ENCODE measurements around the gene RNU1-1.
"Not testable (repeated sequence)": the region's sequence is repeated elsewhere in the genome, so short reads cannot be mapped to it uniquely, and the experiment has no call there.

Gene RNU1-1

DNA sequence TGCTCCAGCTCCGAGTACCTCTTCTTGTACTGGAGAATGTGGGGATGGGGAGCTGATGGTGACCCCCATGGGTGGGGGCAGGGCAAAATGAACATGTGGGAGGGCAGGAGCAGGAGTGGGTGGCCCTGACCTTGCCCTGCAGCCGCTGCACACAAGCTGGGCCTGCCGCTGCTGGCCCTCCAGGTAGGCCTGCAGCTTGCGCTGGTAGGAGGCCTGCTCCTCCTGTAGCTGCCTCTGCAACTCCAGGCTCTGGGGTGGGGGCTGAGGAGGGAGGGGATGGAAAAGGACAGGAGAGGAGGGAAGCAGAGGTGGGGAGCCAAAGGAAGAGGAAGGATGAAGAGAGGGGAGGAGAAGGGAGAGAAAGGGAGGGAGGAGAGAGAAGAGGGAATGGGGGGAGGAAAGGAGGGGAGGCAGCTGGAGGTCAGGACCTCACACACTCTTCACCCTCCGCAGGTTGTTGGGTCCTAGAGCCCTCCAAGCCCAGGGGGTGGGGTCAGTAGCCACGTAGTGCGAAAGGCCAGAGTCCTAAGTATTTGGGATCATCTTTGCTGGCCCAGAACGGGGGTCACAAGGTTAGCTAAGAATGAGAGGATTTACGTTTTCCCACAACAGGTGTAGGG lies 22.9 kb downstream of the RNU1-1 start:
- H3K4me1 Mint-ChIP-seq, result peaks cover 5 to 16% of the 10 kb centered on the region in 2 donors

DNA sequence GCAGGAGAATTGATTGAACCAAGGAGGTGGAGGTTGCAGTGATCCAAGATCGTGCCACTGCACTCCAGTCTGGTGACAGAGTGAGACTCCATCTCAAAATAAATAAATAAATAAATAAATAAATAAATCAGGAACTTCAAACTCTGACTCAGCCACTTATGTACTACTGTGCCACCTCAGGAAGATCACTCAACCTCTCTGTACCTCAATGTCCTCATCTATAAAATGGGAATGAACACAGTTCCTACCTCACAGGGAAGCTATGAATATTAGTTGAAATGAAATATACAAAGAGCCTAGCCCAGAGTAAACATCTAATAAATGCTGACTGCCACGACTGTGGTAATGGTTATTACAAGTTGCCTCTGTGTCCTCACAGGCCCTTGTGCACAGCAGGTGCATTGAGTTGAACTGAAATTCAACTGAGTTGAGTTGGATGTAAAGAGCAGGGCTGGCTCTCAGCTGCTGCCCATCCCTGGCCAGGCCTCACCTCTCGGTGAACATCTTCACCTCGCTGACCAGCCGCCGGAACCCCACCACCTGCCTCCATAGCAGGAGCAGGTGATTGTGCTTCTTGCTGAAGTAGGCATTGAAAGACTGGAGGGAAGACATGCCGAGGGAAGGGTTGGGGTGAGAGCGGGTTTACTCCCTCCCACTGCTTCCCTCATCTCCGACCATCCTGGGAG lies 24.7 kb downstream of the RNU1-1 start:
- H3K27ac Mint-ChIP-seq; ATAC-seq (replicated peaks); DNase-seq; H3K4me3 Mint-ChIP-seq; H3K27me3 Mint-ChIP-seq; H3K9me3 Mint-ChIP-seq; H3K36me3 Mint-ChIP-seq: not testable (repeated sequence)
- peaks cover 5 to 11% of the 10 kb centered on the region in 2 donors for H3K4me1 Mint-ChIP-seq

More for the DNA sequence above, 22.9 kb downstream of the RNU1-1 start:
- Mint-ChIP-seq H3K27me3 (no peaks in the 10 kb centered on the region), H3K9me3 (no peaks in the 10 kb centered on the region), H3K27ac (no peak overlapping the region), H3K36me3 (peaks cover 2 to 4% of the 10 kb centered on the region in 2 donors), H3K4me3 (no peak overlapping the region)
- no peak for DNase-seq
- ATAC-seq (replicated peaks), result no peak

DNA sequence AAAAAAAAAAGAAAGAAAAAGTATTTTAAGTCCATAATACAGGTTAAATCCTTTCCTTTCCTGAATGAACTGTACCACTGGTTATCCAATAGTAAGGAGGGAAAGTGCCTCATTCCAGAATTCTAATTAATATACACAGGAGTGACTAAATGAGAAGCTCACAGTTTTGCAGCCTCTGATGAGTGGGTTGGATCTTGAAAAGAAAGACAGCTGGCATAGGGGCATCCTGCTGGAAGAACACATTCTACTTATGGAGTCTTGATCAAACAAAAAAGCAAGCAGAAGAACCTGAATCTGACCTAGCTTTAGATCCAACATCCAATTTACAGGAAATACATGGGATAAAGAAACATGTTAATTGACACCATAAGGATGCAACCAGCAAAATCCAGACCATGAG lies 27.1 kb downstream of the RNU1-1 start:
- H3K27ac Mint-ChIP-seq; H3K27me3 Mint-ChIP-seq; H3K9me3 Mint-ChIP-seq; H3K4me1 Mint-ChIP-seq; DNase-seq; H3K4me3 Mint-ChIP-seq; ATAC-seq (replicated peaks): not testable (repeated sequence)
- H3K36me3 Mint-ChIP-seq, result peaks cover 13 to 15% of the 10 kb centered on the region in 2 donors

DNA sequence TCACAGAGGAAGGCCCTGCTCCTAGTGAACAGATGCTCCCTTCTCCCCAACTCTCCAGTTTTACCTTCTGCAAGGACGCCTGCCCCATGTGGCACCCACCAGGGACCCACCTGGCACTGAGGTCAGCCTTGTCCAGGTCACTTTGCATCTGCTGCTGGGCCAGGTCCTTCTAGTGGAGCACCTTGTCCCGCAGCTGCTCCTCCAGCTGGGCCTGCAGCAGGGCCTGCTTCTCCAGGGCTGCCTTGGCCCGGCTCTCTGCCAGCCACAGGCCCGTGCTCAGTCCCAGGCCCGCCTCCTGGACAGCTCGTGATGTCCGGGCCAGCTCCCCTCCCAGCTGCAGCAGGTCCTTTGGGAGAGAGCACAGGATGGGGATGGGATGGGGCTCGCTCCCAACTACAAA lies 27.8 kb downstream of the RNU1-1 start:
- peaks cover 12 to 15% of the 10 kb centered on the region in 2 donors for H3K36me3 Mint-ChIP-seq
- not testable (repeated sequence) for DNase-seq; ATAC-seq (replicated peaks); H3K9me3 Mint-ChIP-seq; H3K4me3 Mint-ChIP-seq; H3K27ac Mint-ChIP-seq; H3K27me3 Mint-ChIP-seq; H3K4me1 Mint-ChIP-seq

DNA sequence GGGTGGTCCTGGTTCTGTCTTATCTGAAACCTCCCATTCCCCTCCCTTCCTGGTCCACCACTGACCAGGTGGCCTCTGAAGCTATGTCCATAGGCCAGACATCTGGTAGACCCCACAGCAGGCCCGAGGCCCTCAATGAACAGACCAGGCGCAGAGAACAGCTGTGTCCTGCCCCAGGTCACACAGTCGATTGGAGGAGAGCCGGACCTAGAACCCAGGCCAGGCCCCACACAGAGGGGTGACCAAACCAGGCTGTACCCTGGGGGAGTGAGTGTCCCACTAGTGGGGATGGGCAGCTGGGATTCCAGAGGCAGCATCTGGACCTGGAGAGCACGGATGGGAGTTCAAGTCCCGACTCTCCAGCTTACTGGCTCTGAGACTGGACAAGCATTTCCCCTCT lies 29.2 kb downstream of the RNU1-1 start:
- H3K9me3 Mint-ChIP-seq, result no peaks in the 10 kb centered on the region
- no peak overlapping the region for H3K4me3 Mint-ChIP-seq
- no peaks in the 10 kb centered on the region for H3K27me3 Mint-ChIP-seq
- H3K36me3 Mint-ChIP-seq, result peaks cover 14 to 20% of the 10 kb centered on the region in 2 donors
- ATAC-seq (replicated peaks), result no peak
- peak overlapping the region; percentile 51 for H3K27ac Mint-ChIP-seq
- no peaks in the 10 kb centered on the region for H3K4me1 Mint-ChIP-seq
- no peak for DNase-seq

DNA sequence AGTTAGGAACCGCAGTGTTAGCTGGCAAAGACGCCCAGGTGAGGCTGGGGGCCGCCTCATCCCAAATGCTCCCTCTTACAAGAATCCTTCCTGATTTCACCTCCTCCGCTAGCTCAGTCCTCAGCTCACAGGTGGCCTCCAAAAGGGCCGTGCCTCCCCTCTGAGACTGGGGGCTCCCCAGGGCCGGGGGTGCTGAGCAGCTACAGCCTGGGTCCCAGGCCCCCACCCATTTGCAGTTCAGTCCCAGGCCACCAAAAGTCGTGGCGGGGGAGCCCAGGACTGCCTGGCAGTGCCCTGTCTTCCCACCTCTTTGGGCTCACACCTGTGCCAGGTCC lies 29.6 kb downstream of the RNU1-1 start:
- H3K27me3 Mint-ChIP-seq, result no peaks in the 10 kb centered on the region
- no peak for DNase-seq
- peak overlapping the region in 1 of 2 donors; percentile 28 for H3K4me3 Mint-ChIP-seq
- no peaks in the 10 kb centered on the region for H3K4me1 Mint-ChIP-seq
- no peak overlapping the region for H3K27ac Mint-ChIP-seq
- no peak for ATAC-seq (replicated peaks)
- no peaks in the 10 kb centered on the region for H3K9me3 Mint-ChIP-seq
- peaks cover 14 to 20% of the 10 kb centered on the region in 2 donors for H3K36me3 Mint-ChIP-seq

DNA sequence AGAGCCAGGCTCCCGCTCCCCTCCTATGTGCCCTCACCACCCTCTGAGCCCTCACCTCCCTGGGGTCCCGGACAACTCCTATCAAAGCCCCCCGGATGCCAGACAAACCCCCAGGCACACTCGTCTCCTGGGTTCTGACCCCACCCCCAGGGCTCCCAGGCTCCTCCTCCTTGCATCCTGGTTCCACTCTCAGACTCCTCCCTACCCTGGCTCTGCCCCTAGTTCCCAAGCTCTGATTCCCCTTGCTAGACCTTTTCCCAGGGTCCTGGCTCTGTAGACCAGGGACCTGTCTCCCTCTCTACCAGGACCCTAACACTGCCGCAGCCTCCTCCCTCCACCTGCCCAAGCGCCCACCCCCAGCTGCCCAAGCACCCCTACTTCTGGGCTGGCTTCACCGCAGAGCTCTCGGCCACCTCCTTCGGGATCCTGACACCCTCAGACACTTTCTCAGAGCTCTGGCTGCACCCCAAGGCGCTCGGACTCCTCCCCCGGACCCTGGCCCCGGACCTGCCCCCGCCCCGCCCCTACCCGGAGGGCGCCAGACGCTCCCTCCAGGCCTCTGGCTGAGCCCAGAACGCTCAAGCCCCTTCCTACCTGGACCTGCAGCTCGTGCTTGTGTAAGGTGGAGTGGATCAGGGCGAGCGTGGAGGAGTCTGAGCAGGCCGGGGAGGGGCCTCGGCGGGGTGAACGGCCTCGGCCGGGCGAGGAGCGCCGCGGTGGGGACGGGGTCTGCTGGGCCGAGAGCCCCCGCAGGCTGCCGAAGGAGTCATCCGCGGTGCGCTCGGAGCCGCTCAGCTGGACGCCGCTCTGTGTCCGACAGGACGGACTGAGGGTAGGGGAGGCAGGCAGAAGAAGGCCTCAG lies 30.2 kb downstream of the RNU1-1 start:
- not testable (repeated sequence) for ATAC-seq (replicated peaks); H3K4me1 Mint-ChIP-seq; H3K27ac Mint-ChIP-seq; DNase-seq; H3K9me3 Mint-ChIP-seq; H3K4me3 Mint-ChIP-seq; H3K27me3 Mint-ChIP-seq
- peaks cover 15 to 20% of the 10 kb centered on the region in 2 donors for H3K36me3 Mint-ChIP-seq

DNA sequence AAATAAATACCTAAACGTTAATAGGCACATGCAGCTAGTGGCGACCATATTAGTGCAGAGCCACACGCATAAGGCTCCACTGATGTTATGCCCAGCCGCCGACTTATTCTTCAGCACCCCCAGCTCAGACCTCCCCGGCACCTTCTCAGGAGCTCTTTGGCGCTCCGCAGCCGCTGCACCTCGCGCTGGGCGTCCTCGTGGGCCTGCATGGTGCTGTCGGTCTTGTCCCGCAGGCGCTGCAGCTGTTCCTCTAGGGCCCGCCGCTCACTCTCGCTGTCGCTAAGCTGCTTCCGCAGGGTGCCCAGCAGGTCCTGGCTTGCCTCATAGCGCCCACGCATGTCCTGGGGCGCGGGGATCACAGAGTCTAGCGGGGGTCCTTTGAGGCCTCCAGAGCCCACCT lies 30.9 kb downstream of the RNU1-1 start:
- not testable (repeated sequence) for ATAC-seq (replicated peaks); DNase-seq; H3K27ac Mint-ChIP-seq; H3K4me3 Mint-ChIP-seq; H3K27me3 Mint-ChIP-seq; H3K4me1 Mint-ChIP-seq; H3K9me3 Mint-ChIP-seq
- H3K36me3 Mint-ChIP-seq, result peaks cover 19 to 20% of the 10 kb centered on the region in 2 donors

DNA sequence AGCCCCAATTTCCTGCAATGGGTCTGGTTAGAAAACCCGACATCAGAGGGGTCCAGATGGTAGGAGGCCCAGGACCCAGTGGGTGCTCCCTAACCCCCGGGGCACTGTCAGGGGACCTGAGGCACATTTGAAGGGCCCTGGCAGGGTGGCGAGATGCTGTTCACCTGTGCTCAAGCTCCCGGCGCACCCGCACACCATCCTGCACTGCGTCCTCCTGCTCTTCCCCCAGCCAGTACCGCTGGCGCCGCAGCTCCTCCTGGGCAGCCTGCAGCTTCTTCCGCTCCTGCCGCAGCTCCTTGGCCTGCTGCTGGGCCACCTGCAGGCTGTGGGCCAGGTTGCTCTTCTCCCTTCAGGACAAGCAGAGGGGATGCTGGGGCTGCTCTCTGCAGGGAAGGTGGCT lies 36.0 kb downstream of the RNU1-1 start:
- no peak for ATAC-seq (replicated peaks)
- H3K27ac Mint-ChIP-seq, result no peak overlapping the region
- H3K4me3 Mint-ChIP-seq, result no peak overlapping the region
- no peaks in the 10 kb centered on the region for H3K27me3 Mint-ChIP-seq
- DNase-seq, result no peak
- H3K4me1 Mint-ChIP-seq, result peaks cover 0 to 5% of the 10 kb centered on the region in 2 donors
- H3K9me3 Mint-ChIP-seq, result no peaks in the 10 kb centered on the region
- peaks cover 29 to 37% of the 10 kb centered on the region in 2 donors for H3K36me3 Mint-ChIP-seq

DNA sequence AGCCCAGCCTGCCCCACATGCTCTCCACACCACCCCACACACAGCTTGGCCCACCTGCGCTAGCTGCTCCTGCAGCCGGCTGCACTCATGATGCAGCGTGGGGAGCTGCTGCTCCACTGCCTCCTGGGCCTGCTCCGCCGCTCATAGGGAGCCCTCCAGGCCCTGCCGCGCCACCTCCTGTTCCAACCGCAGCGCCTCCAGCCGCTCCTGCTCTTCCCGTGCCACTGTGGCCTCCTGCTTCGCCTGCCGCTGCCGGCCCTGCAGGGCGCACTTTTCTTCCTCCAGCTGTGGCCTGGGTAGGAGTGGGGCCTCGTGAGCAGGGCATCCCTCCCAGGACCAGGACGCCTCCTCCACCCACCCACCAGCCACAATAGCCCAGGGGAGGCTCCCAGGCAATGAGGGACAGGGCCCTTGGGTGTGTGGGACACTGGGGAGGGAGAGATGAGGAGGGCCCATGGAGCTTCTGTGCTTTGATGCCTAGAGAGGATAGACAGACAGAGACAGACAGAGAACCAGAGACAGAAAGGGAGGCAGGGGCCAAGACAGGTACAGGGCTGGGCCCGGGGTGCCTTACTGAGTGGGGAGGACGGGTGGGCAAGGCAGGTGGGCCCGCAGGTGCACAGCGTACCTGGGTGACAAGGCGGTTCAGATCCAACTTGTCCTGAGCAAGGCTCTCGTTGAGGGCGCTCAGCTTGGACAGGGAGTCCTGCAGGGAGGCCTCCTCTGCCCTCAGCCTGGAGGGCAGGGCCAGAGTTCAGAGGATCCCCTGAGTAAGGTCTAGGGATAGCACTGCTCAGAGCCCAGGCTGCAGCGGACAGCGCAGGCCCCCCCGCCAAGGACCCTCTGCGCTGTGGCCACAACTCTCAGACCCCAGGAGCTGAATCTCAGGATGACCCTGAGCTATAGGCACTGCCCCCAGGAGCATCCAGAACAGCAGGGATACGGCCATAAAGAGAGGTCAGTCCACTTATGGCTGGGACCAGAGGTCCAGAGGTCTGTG lies 38.0 kb downstream of the RNU1-1 start:
- H3K27me3 Mint-ChIP-seq; ATAC-seq (replicated peaks); DNase-seq; H3K4me1 Mint-ChIP-seq; H3K4me3 Mint-ChIP-seq; H3K9me3 Mint-ChIP-seq: not testable (repeated sequence)
- H3K36me3 Mint-ChIP-seq, result peaks cover 31 to 42% of the 10 kb centered on the region in 2 donors
- H3K27ac Mint-ChIP-seq, result peak overlapping the region; percentile 1

DNA sequence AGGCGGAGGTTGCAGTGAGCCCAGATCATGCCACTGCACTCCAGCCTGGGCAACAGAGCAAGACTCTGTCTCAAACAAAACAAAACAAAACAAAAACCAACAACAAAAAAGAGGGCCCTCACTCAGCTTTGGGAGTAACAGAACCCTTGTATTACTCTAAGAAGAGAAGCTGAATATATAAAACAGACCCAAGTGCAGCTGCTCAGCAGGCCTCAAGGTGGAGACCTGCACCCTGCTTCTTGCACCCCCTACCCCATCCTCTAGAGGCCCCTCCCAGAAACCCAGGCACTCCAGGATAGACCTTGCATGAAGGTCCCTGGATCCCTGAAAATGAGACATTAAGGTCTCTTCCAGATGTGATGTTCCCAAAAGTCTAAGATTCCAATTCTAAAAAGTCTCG lies 39.2 kb downstream of the RNU1-1 start:
- H3K27me3 Mint-ChIP-seq, H3K27ac Mint-ChIP-seq, H3K4me3 Mint-ChIP-seq, H3K9me3 Mint-ChIP-seq, DNase-seq, H3K4me1 Mint-ChIP-seq: not testable (repeated sequence)
- peak in 1 of 2 donors; percentile 33 for ATAC-seq (replicated peaks)
- peaks cover 26 to 39% of the 10 kb centered on the region in 2 donors for H3K36me3 Mint-ChIP-seq

DNA sequence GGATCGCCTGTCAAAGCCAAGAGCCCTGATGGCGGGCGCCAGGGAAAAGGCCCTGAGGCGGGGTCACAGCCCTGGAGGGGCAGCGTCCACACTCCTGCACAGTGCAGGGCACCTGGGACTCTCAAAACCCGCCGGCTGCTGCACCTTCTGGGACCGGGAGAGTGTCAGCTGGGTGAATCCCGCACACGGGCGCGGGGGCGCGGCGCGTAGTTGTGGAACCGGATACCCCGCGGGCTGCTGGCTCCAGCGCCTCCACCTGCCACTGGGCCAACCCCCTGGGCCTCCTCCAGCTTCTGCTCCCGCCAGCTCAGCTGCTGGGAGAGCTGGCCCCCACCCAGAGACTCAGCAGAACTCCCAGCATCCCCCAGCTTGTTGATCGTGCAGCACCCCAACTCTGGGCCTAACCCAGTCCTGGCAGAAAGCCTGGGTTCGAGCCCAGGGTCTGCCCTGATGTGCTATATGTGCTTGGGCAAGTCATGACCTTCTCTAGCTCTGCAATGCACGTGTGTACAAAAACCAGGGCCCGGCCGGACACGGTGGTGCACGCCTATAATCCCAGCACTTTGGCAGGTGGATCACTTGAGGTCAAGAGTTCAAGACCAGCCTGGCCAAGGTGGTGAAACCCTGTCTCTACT lies 39.8 kb downstream of the RNU1-1 start:
- H3K9me3 Mint-ChIP-seq, result no peaks in the 10 kb centered on the region
- H3K36me3 Mint-ChIP-seq, result peaks cover 26 to 39% of the 10 kb centered on the region in 2 donors
- ATAC-seq (replicated peaks) (no peak), DNase-seq (no peak)
- peaks cover 0 to 6% of the 10 kb centered on the region in 2 donors for H3K4me1 Mint-ChIP-seq
- no peaks in the 10 kb centered on the region for H3K27me3 Mint-ChIP-seq
- H3K4me3 Mint-ChIP-seq, result no peak overlapping the region
- H3K27ac Mint-ChIP-seq, result no peak overlapping the region

DNA sequence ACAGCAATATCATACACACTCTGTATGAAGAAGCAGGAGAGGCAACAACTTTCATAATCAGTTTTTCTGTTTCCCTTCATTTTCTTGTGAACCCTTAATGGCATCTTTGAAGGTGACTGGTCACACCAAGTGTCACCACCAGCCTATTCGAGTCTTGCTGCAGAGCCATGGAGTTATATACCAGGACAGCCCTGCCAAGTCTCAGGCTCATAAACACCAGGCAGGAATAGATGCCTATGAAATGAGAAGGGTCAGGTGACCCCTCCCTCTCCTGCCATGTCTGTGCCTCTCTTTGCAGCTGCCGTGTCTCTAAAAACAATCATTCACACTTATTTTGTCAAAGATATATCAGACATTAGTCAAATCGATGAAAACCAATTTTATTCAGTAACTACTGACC lies 45.5 kb downstream of the RNU1-1 start:
- DNase-seq, result no peak
- Mint-ChIP-seq H3K27me3 (no peaks in the 10 kb centered on the region), H3K4me1 (peaks cover 9 to 11% of the 10 kb centered on the region in 2 donors), H3K27ac (no peak overlapping the region), H3K4me3 (no peak overlapping the region), H3K9me3 (no peaks in the 10 kb centered on the region), H3K36me3 (peaks cover 34 to 40% of the 10 kb centered on the region in 2 donors)
- peak in 1 of 2 donors; percentile 25 for ATAC-seq (replicated peaks)
